ENCODE measurements around the gene ALKBH7.
"Not testable (repeated sequence)": the region's sequence is repeated elsewhere in the genome, so short reads cannot be mapped to it uniquely, and the experiment has no call there.

The ALKBH7 gene

DNA sequence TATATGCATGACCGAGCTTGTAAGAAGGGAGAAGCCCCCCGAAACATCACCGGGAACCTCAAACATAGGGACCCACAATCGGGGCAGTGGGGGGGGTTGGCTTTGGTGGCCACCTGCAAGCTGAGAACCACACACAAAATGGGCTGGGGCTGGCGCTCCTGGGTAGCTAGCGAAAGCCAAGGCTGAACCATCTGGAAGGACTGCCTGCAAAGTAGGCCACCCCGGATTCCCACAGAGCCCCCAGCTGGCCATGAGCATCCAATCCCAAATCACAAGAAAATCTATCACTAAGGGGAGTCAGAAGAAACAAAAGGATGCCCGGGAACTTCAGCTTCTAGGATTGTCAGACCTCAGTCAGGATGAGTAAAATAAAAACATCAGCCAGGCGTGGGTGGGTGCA is 5.9 kb downstream of the ALKBH7 start:
- Mint-ChIP-seq H3K27ac (no peak overlapping the region), H3K4me1 (peaks cover 6% of the 10 kb centered on the region), H3K9me3 (no peaks in the 10 kb centered on the region), H3K4me3 (no peak overlapping the region), H3K36me3 (peaks cover 57% of the 10 kb centered on the region)
- DNase-seq (ENCODE audit: low spot score in 2 of 2) = no peak
- ATAC-seq = no peak

DNA sequence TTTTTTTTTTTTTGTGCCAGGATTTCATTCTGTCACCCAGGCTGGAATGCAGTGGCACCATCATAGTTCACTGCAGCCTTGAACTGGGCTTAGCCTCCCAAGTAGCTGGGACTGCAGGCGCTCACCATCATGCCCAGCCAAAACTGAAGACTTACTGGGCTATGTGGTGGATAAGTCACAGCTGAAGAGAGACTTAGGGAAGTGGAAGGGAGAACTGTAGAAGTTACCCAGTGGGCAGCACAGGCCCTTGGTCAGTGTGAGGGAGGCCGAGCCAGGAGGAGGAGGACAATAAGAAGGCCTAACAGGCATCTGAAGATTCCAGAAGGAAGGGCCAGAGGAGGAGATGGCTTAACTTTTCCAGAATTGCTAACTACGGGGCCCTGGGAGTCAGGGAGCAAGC is 7.2 kb downstream of the ALKBH7 start:
- Mint-ChIP-seq H3K4me1 (no peaks in the 10 kb centered on the region), H3K9me3 (no peaks in the 10 kb centered on the region), H3K27ac (peak overlapping the region; percentile 63), H3K4me3 (no peak overlapping the region), H3K36me3 (peaks cover 70% of the 10 kb centered on the region)
- ATAC-seq (no peak), DNase-seq (ENCODE audit: low spot score in 2 of 2) (no peak)

DNA sequence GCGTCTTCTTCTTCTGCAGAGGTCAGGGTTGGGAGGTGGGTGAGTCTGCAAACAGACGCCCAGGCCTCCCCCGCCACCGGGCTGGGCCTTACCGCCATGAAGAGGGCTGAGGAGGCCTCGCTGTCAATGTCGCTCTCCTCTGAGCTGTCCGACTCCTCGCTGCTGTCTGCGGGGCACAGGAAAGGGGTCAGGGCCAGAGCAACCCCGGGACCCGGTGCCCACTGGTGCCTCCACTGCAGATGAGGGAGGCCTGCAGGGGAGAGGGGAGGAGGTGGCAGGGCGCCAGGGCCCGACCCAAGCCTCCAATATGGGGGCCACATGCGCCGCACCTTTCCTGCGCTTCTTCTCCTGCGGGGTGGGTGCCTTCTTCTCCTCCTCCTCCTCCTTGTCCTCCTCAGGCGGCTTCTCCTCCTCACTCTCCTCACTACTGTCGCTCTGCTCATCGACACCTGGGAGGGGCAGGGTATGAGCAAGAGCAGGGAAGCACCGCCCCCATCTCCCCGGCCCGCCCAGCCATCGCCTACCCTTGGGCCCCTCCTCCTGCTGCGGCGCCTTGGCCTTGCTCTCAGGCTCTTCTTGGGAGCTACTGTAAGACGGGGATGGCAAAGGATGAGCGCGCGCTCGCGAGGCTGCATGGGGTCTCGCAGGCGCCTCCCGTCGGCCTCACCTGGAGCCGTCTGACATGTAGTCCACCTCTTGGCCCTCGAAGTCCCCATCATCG is 8.6 kb downstream of the ALKBH7 start:
- Mint-ChIP-seq H3K36me3 (peaks cover 84% of the 10 kb centered on the region), H3K27ac (peak overlapping the region; percentile 70), H3K4me1 (no peaks in the 10 kb centered on the region), H3K9me3 (no peaks in the 10 kb centered on the region), H3K4me3 (no peak overlapping the region)
- DNase-seq (ENCODE audit: low spot score in 2 of 2) = no peak
- no peak for ATAC-seq

GRCh38 chr19:6383188-6383587 is 10.6 kb downstream of the ALKBH7 start:
- DNase-seq (ENCODE audit: low spot score in 2 of 2) (no peak), ATAC-seq (no peak)
- H3K4me1 Mint-ChIP-seq = peaks cover 2% of the 10 kb centered on the region
- no peak overlapping the region for H3K4me3 Mint-ChIP-seq
- H3K36me3 Mint-ChIP-seq = peaks cover 100% of the 10 kb centered on the region
- no peaks in the 10 kb centered on the region for H3K9me3 Mint-ChIP-seq
- H3K27ac Mint-ChIP-seq = no peak overlapping the region

GRCh38 chr19:6384381-6384780 is 11.8 kb downstream of the ALKBH7 start:
- no peak overlapping the region for H3K27ac Mint-ChIP-seq
- H3K36me3 Mint-ChIP-seq = peaks cover 100% of the 10 kb centered on the region
- H3K9me3 Mint-ChIP-seq = no peaks in the 10 kb centered on the region
- peaks cover 5% of the 10 kb centered on the region for H3K4me1 Mint-ChIP-seq
- no peak overlapping the region for H3K4me3 Mint-ChIP-seq
- DNase-seq (ENCODE audit: low spot score in 2 of 2) (no peak), ATAC-seq (no peak)

DNA sequence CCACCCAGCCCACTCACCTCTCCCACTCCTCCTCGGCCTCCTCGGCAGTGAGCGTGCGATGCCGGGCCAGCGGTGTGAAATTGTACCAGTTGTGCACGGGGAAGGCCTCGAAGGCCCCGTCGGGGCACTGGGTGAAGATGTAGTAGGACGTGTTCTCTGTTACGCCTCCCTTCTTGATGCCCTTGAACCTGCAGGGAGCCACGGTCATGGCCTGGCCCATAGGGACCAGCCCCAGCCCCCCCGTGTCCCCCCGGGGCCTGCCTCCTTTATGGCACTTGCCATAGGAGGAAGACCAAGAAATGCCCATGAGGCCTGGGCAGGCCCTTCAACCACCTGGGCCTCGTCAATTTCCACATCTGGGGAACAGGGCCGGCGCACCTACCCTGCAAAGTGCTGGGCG is 14.8 kb downstream of the ALKBH7 start:
- DNase-seq (ENCODE audit: low spot score in 2 of 2) = no peak
- H3K9me3 Mint-ChIP-seq = no peaks in the 10 kb centered on the region
- no peak overlapping the region for H3K4me3 Mint-ChIP-seq
- no peak for ATAC-seq
- H3K36me3 Mint-ChIP-seq = peaks cover 100% of the 10 kb centered on the region
- peaks cover 21% of the 10 kb centered on the region for H3K4me1 Mint-ChIP-seq
- H3K27ac Mint-ChIP-seq = peak overlapping the region; percentile 37

DNA sequence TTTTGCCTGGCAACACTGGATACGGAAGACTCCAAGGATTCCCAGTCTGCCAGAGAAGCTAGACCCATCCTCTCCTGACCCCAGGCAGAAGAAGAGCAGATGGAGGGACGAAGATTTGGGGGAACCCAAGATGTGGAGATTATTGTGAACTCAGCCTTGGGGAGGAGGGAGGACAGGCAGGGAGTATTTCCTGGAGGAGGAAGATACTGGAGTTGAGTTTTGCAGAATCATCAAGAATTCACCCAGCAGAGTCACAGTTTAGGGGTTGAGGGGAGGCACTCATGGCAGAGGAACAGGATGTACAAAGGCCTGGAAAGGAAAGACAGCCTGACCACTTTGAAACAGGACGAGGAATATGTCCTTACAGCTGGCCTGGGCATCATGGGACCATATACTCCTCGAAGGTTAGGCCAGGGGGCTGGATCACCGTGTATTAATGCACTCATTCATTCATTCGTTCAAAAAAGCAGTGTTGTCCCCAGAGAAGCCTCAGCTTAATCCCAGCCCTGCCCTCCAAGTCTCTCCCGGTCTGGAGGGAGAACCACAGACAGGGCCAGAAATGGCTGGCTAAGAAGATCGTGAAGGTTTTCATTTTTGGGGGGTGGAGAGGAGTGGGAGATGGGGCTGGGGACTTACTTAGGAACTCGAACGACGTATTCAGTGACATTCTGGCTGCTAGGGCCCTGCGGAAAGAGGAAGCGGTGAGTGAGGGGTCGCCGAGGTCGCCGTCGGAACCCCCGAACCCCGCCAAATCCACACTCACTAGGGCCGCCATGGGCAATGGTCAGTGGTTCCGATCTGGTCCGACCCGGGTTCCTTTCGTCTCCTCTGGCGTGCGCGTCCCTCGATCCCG is 19.9 kb downstream of the ALKBH7 start:
- peak overlapping the region; percentile 87 for H3K4me3 Mint-ChIP-seq
- H3K36me3 Mint-ChIP-seq = peaks cover 63% of the 10 kb centered on the region
- H3K9me3 Mint-ChIP-seq = no peaks in the 10 kb centered on the region
- ATAC-seq (peak; percentile 0), DNase-seq (ENCODE audit: low spot score in 2 of 2) (no peak)
- H3K4me1 Mint-ChIP-seq = peaks cover 35% of the 10 kb centered on the region
- H3K27ac Mint-ChIP-seq = peak overlapping the region; percentile 96

DNA sequence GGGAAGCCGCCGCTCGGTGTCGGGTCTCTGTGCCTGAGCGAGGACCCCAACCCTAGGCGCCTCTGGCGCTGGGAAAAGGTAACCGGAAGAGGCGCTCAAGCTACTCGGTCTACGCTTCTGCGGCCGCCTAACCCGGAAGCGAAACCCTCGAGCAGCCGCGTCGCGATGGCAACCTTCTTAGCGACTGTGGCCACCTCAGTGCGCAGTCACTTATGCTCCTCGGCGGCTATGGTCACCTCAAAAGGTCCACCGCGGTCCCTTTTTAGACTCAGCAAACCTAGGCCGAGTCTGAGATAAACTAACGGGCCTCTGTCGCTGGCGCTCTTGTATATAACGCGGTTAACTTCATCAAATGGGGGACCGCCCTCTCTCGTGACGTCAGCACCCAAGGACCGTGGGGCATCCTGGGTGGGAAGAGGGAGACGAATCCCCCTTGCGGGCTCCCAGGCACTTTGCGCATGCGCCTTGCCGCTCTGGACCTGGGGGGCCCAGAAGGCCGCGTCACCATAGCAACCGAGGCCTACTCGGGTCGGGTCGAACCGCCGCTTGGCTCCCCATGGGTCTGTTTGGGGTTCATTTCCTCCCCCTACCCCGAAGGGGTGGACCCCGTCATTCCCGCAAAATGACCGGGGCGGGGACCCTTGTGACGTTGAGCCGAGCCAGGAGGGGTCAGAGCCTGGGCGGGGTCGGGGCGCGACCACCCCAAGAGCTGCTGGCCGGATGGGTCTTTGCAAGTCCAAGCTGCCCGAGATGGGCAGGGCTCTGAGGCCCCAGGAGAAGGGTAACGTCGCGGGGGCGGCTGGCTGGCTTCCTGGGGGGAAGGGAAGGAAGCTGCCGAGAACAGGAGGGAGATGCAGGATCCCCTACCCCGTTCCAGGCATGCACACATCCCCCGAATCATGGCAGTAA is 20.7 kb downstream of the ALKBH7 start, which contains the start of gene GTF2F1:
Gene GTF2F1, minus strand, starts transcription at position 91 of the 909 bp plus-strand sequence. CDS start 169 bp downstream, outside the sequence.
- DNase-seq (ENCODE audit: low spot score in 2 of 2) (peak; percentile 91 to 98), ATAC-seq (peak; percentile 91)
- peaks cover 54% of the 10 kb centered on the region for H3K36me3 Mint-ChIP-seq
- peak within 1 kb of the TSS; percentile 87 for H3K4me3 Mint-ChIP-seq
- no peaks in the 10 kb centered on the region for H3K9me3 Mint-ChIP-seq
- H3K27ac Mint-ChIP-seq = peak within 1 kb of the TSS; percentile 96
- H3K4me1 Mint-ChIP-seq = peaks cover 32% of the 10 kb centered on the region

DNA sequence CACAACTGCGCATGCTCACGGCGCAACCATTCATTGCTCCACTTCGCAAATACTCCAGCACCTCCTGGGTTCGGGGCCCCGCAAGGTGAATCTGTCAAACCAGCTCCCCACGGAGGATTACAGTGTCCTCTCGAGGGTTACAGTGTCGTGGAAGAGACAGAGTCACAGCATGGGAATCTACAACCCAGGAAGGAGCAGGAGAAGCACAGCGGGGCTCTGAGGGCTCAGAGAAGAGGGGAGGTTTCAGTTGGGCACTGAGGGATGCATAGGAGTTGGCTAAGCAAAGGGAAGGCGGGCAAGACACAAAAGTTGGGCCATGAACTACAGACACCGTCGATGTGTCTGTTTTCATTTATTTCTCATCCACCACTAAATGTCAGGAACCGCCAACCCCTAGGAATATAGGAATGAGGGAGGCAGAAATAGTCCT is 21.4 kb downstream of the ALKBH7 start:
- peak overlapping the region; percentile 96 for H3K27ac Mint-ChIP-seq
- ATAC-seq (no peak), DNase-seq (ENCODE audit: low spot score in 2 of 2) (no peak)
- H3K4me3 Mint-ChIP-seq = peak overlapping the region; percentile 87
- peaks cover 48% of the 10 kb centered on the region for H3K36me3 Mint-ChIP-seq
- H3K4me1 Mint-ChIP-seq = peaks cover 30% of the 10 kb centered on the region
- H3K9me3 Mint-ChIP-seq = no peaks in the 10 kb centered on the region

DNA sequence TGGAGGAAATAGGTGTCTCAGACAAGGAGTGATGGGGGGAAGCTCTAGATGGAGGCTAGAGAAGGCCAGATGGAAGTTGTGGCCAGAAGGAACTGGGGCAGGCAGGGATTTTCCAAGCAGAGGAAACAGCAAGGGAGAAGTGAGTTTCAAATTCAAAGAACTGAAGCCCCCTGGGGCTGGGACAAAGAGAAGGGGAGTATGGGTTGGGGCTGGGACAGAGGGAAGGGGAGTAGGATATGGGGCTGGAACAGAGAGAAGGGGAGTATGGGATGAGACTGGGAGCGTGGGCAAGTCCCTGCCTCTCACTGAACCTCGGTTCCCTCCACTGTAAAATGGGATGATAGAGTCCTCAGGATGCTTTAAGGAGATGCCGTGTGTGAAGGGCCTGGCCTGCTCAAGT is 22.2 kb downstream of the ALKBH7 start:
- H3K27ac Mint-ChIP-seq = peak overlapping the region; percentile 96
- peak overlapping the region; percentile 87 for H3K4me3 Mint-ChIP-seq

GRCh38 chr19:6396305-6396704 is 23.7 kb downstream of the ALKBH7 start:
- H3K27ac Mint-ChIP-seq = no peak overlapping the region
- H3K4me3 Mint-ChIP-seq = no peak overlapping the region
- DNase-seq (ENCODE audit: low spot score in 2 of 2) (no peak), ATAC-seq (no peak)
- H3K36me3 Mint-ChIP-seq = peaks cover 25% of the 10 kb centered on the region
- H3K9me3 Mint-ChIP-seq = no peaks in the 10 kb centered on the region
- peaks cover 23% of the 10 kb centered on the region for H3K4me1 Mint-ChIP-seq

More for the DNA sequence above, 22.2 kb downstream of the ALKBH7 start:
- Mint-ChIP-seq H3K9me3 (no peaks in the 10 kb centered on the region), H3K4me1 (peaks cover 30% of the 10 kb centered on the region), H3K36me3 (peaks cover 39% of the 10 kb centered on the region)
- DNase-seq (ENCODE audit: low spot score in 2 of 2) (no peak), ATAC-seq (no peak)

- H3K9me3 Mint-ChIP-seq, H3K4me1 Mint-ChIP-seq: not testable (repeated sequence)
These were observed 27.7 kb downstream of the ALKBH7 start for GRCh38 chr19:6400062-6400944.

GRCh38 chr19:6402058-6402457 is 29.5 kb downstream of the ALKBH7 start:
- no peak overlapping the region for H3K4me3 Mint-ChIP-seq
- H3K9me3 Mint-ChIP-seq = no peaks in the 10 kb centered on the region
- H3K4me1 Mint-ChIP-seq = no peaks in the 10 kb centered on the region
- no peaks in the 10 kb centered on the region for H3K36me3 Mint-ChIP-seq
- DNase-seq (ENCODE audit: low spot score in 2 of 2) (no peak), ATAC-seq (no peak)
- H3K27ac Mint-ChIP-seq = no peak overlapping the region

More at GRCh38 chr19:6400062-6400944, 27.7 kb downstream of the ALKBH7 start:
- H3K36me3 Mint-ChIP-seq; H3K4me3 Mint-ChIP-seq; DNase-seq (ENCODE audit: low spot score in 2 of 2); H3K27ac Mint-ChIP-seq; ATAC-seq: not testable (repeated sequence)
